Stimulated activated CD4-positive, alpha-beta T cell treated with anti-CD3 and anti-CD28 coated beads, Interleukin-1b, Interleukin-23, amount 100 ng/mL, for 4 hours (primary cell): Measurements from ENCODE around the gene STPG2.

ENCODE experiments used
- DNase-seq, 2 donors: peaks; one replicate each; pipeline ENCODE4 v3.0.0-alpha.2; 2020; ENCODE audit warnings: low read depth in 2 of 2

The STPG2 gene

GRCh38 chr4:98093662-98094061 is 49.6 kb downstream of the STPG2 start:
- DNase-seq, result no peak

GRCh38 chr4:98092833-98093439 is 50.3 kb downstream of the STPG2 start:
- DNase-seq, result no peak

DNA sequence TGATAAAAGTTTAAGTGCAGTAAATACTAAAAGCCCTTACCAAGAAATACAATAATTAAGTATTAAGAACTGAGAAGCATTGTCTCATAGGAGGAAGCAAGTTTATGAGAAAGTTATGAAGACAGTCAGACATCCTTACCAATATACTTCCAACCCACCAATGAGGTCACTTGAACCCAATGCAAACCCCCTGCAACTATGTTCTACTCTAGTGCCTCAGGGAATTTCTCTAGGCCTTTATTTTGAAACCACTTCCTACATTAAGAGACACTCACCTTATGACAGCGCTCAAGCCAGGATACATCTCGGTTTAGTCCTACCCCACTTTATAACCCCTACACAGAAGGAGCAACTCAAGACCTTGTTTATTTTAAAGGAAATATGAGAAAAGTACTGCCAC is 61.3 kb downstream of the STPG2 start:
- DNase-seq, result no peak

- DNase-seq, result no peak
These were observed 74.8 kb downstream of the STPG2 start for GRCh38 chr4:98068495-98068894.

GRCh38 chr4:98055800-98056501 is 87.3 kb downstream of the STPG2 start:
- DNase-seq, result no peak

DNA sequence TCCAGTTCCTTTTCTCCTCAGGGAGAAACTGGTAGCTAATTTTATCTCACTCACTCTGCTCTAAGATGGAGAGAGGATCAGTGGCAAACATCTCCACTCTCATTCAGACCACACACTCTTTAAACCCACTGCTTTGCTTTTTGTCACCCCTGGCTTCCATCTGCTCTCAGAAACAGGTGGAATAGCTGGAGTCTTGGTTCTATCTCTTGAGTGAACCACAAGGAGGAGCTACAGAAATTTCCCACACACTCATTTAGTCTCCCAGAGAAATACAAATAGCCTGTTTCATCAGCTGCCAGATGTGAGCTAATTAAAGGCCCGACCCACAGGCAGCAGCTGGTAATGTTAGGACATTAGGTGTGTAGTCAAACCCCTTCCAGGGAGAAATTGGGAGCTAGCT is 96.6 kb downstream of the STPG2 start:
- DNase-seq, result no peak

DNA sequence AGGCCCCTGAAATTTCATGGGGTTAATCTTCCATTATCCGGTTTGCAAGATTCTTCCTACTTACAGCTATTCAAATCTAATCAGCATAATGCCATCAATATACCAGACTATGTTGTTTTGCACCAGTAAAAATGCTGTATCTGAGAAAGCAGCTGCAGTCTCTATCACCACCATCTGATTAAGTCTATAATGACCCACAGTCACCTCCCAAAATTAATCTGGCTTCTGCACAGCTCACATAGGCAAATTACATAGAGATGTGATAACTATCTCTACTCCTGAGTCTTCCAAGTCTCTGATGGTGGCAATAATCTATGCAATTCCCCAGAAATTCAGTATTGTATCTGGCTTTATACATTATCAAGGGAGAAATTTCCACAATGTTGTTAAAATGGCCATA is 113.2 kb downstream of the STPG2 start:
- no peak for DNase-seq

DNA sequence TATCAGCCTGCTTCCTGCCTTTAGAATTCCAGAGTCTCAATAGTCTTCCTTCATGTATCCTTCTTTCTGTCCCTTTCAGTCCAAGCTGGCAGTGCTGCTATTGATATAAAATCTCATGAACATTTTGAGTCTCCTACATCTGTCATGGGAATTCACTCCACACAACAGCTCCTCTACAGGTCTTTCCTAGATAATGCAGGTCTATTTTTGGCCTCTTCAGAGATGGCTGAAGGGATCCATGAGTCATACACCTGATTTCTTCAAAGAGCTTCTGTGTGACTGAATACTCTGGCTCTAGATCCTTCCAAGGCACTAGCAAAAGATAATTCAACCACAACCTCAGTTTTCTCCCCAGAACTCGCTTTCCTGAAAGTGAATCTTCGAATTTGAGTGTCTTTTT is 115.4 kb downstream of the STPG2 start:
- DNase-seq, result no peak

DNA sequence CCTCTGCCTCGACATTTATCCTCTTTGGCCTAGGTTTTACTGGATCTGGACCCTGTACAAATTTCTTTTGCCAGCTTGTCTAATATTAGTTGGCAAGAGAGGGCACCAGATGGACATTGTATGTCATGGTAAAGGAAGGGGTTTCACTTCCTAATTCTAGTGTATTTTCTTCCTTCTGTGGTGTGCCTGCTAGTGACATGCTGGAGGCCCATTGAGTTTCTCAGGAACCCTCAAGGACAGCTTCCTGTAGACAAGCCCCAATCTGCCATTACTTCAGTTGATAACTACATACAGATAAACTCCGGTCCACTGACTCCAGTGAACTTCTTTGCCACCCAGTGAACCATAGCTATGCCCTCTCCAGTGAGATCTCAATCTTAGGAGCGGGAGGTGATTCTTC is 116.9 kb downstream of the STPG2 start:
- no peak for DNase-seq

DNA sequence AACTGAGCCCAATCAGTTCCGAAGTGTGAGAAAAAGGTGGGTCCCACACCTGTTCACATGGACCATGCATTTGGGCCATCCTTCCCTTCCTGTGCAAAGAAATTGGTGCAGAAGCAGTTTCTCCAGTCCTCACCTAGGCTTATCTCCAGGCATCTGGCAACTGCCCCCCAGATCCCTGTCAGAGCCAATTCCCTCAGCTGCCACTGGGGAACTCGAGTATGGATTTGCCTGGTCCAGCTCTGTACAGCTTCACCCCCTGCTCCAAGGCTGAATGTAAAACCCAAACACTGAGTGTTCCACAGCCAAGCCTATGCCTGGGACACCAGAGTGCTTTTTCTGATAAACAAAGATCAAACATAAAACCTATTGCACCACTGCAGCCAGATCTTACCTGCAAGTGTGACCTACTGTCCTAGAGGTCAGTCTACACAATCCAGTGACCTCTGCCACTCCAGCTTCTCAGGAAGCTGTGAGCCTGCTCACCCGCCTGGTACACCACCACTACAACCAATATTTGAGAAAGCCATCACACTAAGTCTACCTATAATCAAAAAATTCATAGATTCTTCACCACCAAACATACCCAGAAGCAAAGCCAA is 136.4 kb downstream of the STPG2 start:
- DNase-seq, result no peak

DNA sequence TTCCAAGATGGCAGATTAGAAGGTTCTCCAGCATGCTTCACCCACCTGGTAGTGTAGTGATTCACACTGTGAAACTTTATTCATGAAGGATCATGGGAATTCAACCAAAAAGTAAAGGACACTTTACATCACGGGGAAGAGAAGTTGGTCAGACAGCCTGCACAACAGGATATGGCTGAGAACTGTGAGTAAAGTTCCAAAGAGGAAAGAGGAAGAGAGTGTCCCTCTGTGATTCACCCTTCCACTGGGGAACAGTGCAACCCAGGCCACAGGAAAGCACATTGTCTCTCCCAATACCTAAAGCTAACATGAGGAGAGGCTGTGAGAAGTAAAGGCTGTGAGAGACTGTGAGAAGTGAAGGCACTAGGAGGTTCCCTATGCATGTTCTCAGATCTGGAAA is 137.2 kb downstream of the STPG2 start:
- no peak for DNase-seq

- DNase-seq, result no peak
These were observed 142.3 kb downstream of the STPG2 start for GRCh38 chr4:98000940-98001339.

GRCh38 chr4:97998203-97998602 is 145.1 kb downstream of the STPG2 start:
- no peak for DNase-seq

GRCh38 chr4:97994765-97995465 is 148.4 kb downstream of the STPG2 start:
- no peak for DNase-seq

DNA sequence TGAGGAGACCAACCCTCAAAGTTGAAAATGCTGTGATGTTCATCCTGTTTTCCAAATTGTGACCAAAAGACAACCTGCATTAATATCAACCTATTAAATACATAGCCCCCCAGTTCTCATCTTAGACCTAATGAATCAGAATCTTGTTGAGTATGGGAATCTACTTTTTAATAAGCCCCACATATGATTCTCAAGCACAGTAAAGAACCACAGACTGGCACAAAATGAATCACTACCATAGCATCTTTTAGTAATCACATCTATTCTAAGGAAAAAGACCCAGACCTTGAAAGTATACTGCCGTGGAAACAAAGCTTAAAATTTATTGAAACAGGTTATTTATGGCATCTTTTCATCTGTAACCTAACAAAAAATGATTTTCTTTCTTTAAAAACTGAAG is 152.9 kb downstream of the STPG2 start:
- DNase-seq, result no peak

- DNase-seq, result no peak
These were observed 156.1 kb downstream of the STPG2 start for GRCh38 chr4:97987019-97987648.

DNA sequence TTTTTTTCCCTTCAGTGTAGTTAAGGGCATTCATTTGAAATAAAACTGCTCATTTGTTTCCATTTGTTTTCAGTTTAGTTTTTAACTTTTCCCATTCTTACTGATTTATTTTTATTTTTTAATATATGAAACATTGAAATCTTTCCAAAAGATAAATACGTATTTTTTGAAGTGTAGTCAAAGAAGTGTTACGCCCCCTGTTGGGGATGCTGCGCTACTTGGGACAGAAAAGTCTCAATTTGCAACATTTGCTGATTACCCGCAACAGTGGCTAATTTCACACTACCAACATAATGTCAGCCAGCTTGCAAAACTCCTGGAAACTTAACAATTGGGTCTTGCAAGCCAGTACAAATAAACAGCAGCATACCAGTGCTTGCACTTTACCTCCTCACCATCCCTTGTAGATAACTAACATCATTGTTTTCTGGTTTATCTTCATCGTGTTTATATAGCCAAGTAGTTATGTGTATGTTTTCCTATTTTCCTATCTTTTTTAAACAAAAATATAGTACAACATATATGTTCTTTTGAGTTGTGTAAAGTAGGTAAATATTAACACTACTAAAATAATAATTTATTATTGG is 158.6 kb downstream of the STPG2 start:
- no peak for DNase-seq

- DNase-seq, result no peak
These were observed 164.3 kb downstream of the STPG2 start for GRCh38 chr4:97978791-97979488.

DNA sequence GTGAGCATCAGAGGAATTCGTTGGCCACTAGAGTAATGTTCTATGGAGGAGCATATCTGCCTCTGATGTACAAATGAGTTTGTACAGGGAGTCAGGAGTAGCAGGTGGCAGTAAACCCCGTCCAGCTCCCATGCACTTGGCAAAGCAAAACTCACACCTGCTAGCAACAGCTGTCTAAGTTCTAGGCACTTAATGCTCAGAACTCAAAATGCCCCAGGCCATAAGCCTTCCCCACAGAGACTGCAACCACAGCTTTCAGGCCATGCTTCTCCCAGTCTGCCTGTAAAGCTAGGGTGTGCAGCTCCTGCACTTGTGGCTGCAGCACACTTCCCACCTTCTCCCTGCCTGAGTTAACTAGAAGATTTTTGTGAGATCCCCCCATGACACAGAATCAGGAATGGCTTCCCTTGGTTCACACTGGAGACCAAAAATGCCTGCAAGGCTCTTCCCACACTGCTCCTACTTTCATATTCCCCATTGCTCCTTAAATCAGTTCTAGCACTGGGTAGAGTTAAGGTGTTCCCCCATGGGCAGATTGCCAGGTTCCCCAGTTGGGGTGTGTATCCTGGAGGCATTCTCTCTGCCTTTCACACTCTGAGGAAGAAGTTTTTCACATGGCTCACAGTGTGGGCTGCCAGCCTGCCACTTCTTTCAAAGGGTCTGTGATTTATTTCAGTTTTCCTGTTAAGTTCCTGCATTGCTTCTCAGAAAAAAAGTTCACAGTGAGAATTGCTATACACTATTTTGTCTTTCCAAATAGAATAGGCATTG is 189.9 kb downstream of the STPG2 start:
- DNase-seq, result no peak

GRCh38 chr4:97952763-97953162 is 190.5 kb downstream of the STPG2 start:
- no peak for DNase-seq

DNA sequence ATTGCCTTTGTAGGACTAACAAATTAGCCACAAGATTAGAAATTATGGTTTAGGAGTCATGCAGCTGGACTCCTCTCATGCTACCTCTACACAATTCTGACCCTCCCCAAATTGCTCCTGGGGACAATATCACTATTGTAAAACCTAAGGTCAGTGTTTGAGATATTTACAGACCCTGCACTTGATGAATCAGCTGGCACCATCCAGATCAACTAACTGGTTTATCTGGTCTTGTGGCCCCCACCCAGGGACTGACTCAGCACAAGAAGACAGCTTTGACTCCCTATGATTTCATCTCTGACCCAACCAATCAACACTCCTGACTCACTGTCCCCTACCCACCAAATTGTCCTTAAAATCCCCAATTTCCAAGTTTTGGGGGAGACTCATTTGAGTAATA is 192.4 kb downstream of the STPG2 start:
- DNase-seq, result no peak
